Mesodermal cell (in vitro differentiated cells): ENCODE measurements around the gene EGLN3.
"Not testable (repeated sequence)": the region's sequence is repeated elsewhere in the genome, so short reads cannot be mapped to it uniquely, and the experiment has no call there.

Experiments used
- H3K27ac ChIP-seq: 2 replicates; pipeline ENCODE4 v1.7.0; 2013; ENCODE audit warnings: mild to moderate bottlenecking, low read depth, low read length, moderate library complexity; ENCODE audit not compliant: severe bottlenecking
- H3K36me3 ChIP-seq: 2 replicates; pipeline ENCODE4 v1.7.1; 2013; ENCODE audit warnings: mild to moderate bottlenecking, low read length, moderate library complexity; ENCODE audit not compliant: control insufficient read depth, insufficient read depth
- H3K4me1 ChIP-seq: one replicate; pipeline ENCODE4 v1.7.1; 2013; ENCODE audit warnings: mild to moderate bottlenecking, low read length; ENCODE audit not compliant: insufficient read depth, control insufficient read depth, poor library complexity, severe bottlenecking
- H3K4me3 ChIP-seq: 2 replicates; pipeline ENCODE4 v1.7.0; 2013; ENCODE audit warnings: low read length, control low read depth, mild to moderate bottlenecking; ENCODE audit not compliant: insufficient read depth, poor library complexity, severe bottlenecking; ENCODE audit errors: extremely low read depth
- H3K9me3 ChIP-seq: 2 replicates; pipeline ENCODE4 v1.7.1; 2013; ENCODE audit warnings: mild to moderate bottlenecking, low read length, moderate library complexity; ENCODE audit not compliant: control insufficient read depth
- WGBS, 2 experiments: methylation state at CpG; one replicate each; pipeline ENCODE4 v1.1.5; 2013; ENCODE audit warnings: missing lambda C conversion rate in 2 of 2; ENCODE audit not compliant: insufficient coverage in 2 of 2; 5-methylcytosine and 5-hydroxymethylcytosine counted together

EGLN3 gene

DNA sequence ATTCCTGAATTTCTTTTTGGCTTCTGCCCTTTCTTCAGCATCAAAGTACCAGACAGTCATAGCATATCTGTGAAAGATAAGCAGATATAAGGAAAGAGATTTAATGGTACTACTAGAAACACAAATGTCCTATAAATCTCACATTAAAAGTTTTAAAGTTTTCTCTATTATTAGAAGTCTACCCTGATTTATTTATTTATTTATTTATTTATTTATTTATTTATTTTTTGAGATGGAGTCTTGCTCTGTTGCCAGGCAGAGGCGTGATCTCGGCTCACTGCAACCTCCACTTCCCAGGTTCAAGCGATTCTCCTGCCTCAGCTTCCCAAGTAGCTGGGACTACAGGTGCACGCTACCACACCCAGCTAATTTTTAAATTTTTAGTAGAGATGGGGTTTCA is 23.9 kb downstream of the EGLN3 start:
- H3K4me1 ChIP-seq, H3K4me3 ChIP-seq, H3K9me3 ChIP-seq, H3K27ac ChIP-seq: not testable (repeated sequence)
- no CpG with 5 or more reads among the region's 4 CpGs for WGBS, 2 experiments
- H3K36me3 ChIP-seq: peaks cover 28% of the 10 kb centered on the region

DNA sequence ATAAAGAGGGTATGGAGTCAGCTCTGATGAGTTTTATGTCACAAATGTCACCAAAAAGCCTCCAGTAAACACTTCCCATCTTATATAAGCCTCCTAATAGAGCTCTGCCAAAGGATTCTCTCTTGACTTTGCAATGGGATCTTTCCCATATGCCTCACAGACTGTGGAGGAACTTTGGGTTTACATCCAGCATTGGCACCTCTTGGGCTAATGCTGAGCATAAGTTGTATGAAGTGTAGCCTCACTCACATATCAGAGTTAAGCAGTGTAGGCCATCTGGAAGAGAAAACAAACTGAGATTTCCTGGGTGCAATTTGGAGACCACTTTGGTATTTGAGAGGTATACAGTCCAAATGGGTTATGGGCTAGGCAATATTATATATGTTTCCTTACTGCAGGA is 24.9 kb downstream of the EGLN3 start:
- no peak overlapping the region for H3K4me3 ChIP-seq
- no peak overlapping the region for H3K27ac ChIP-seq
- peaks cover 27% of the 10 kb centered on the region for H3K36me3 ChIP-seq
- H3K4me1 ChIP-seq: peaks cover 6% of the 10 kb centered on the region
- no peaks in the 10 kb centered on the region for H3K9me3 ChIP-seq

DNA sequence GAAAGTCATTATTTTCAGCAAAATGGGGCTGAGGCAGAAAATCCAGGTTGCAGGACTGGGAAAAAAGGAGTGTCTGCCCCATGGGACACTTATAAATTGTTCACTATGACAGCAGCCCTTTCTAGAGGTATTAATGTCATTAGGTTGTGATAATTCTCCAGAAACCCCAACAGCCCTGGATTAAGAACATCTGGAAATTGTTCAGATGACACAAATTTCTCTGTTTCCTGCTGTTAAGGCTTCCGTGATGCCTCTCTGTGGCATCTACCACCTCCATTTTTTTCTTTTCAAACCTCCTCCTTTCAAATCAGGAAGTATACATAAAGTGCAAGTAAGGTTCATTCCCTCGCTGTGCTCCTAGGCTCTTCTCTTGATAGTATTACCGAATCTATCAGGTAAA is 25.6 kb downstream of the EGLN3 start:
- peaks cover 25% of the 10 kb centered on the region for H3K36me3 ChIP-seq
- H3K27ac ChIP-seq: no peak overlapping the region
- peaks cover 6% of the 10 kb centered on the region for H3K4me1 ChIP-seq
- no peaks in the 10 kb centered on the region for H3K9me3 ChIP-seq
- 93 to 94% methylated on average over 2 of the region's 3 CpGs for WGBS, 2 experiments
- H3K4me3 ChIP-seq: no peak overlapping the region

DNA sequence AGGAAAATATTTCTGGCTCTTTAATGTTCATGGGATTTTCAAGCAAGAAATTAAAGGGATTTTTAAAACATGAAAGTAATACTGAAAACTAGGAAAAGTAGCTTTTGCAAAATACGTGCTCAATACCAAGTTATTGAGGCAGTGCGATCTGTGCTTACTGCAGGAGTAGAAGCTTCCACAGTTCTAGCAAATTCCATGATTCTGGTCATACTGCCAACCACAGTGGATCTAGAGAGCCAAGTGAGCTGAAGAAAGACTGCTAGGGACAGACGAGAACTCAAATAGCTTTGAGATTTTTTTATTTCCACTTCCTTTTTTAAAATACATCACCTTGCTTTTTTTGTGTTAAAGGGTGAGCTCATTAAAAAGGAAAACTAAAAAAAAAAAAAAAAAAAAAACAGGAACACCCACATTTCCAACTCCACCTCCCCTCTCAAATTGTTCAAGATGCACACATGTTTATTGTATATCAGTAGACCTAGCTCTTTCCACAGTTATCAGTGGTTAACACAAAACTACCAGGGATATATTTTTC is 26.2 kb downstream of the EGLN3 start:
- Histone ChIP-seq H3K4me3 (no peak overlapping the region), H3K9me3 (no peaks in the 10 kb centered on the region), H3K4me1 (peaks cover 6% of the 10 kb centered on the region), H3K27ac (no peak overlapping the region), H3K36me3 (peaks cover 25% of the 10 kb centered on the region)
- 94 to 100% methylated on average over 2 of the region's 3 CpGs for WGBS, 2 experiments

DNA sequence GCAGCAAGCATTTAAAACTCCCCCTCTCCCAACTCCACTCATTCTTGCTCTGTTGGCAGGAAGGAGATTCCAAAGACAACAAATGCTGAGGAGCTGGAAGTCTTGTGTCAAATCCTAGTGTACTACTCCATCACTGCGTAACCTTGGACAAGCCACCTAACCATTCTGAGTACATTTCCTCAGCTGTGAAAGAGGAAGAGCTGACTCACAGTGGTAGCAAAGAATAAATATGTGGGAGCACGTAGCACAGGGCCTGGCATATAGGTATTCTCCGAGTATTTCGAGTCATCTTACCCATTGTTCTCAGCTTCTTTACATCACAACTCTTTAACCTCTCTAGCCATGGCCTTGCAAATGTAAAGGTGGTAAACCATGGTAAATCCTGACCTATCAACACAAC is 28.7 kb downstream of the EGLN3 start:
- Histone ChIP-seq H3K4me3 (no peak overlapping the region), H3K36me3 (peaks cover 15% of the 10 kb centered on the region), H3K9me3 (no peaks in the 10 kb centered on the region), H3K4me1 (peaks cover 8% of the 10 kb centered on the region), H3K27ac (no peak overlapping the region)
- WGBS, 2 experiments: 81 to 100% methylated on average over 1 to 2 of the region's 4 CpGs

DNA sequence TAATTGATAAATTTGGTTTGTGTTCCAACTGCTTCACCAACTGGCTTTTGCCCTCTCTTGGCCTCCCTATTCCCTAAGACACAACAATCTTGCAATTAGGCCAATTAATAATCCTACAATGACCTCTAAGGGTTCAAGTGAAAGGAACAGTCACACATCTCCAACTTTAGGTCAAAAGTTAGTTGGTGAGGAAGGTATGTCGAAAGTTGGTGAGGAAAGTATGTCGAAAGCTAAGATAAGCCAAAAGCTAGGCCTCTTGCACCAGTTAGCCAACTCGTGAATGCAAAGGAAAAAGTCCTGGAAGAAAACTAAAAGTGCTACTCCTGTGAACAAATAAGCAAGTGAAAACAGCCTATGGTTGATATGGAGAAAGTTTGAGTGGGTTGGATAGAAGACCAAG is 32.6 kb downstream of the EGLN3 start:
- Histone ChIP-seq H3K27ac (no peak overlapping the region), H3K4me1 (peaks cover 33% of the 10 kb centered on the region), H3K9me3 (no peaks in the 10 kb centered on the region), H3K4me3 (no peak overlapping the region), H3K36me3 (no peaks in the 10 kb centered on the region)
- WGBS, 2 experiments: 97 to 100% methylated on average over 3 of the region's 3 CpGs

DNA sequence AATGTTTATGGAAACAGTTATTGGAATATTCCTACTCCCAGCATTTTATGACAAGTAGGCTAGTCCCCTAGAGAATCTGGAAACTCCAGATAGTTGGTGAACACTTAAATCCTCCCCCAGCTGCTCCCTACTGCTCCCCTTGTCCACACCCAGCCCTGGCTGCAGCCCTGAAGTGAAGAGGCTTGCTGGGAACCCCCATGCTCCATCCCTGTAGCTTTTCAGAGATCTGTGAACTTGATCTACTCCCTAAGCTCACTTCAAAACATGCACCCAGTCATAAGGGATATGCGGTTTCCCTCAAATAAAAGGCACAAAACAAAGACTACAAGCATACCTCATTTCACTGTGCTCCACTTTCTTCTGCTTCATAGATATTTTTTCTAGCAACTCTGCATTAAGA is 33.2 kb downstream of the EGLN3 start:
- H3K36me3 ChIP-seq: no peaks in the 10 kb centered on the region
- peaks cover 33% of the 10 kb centered on the region for H3K4me1 ChIP-seq
- 89 to 100% methylated on average over 1 of the region's 1 CpG for WGBS, 2 experiments
- no peak overlapping the region for H3K4me3 ChIP-seq
- H3K27ac ChIP-seq: no peak overlapping the region
- no peaks in the 10 kb centered on the region for H3K9me3 ChIP-seq

DNA sequence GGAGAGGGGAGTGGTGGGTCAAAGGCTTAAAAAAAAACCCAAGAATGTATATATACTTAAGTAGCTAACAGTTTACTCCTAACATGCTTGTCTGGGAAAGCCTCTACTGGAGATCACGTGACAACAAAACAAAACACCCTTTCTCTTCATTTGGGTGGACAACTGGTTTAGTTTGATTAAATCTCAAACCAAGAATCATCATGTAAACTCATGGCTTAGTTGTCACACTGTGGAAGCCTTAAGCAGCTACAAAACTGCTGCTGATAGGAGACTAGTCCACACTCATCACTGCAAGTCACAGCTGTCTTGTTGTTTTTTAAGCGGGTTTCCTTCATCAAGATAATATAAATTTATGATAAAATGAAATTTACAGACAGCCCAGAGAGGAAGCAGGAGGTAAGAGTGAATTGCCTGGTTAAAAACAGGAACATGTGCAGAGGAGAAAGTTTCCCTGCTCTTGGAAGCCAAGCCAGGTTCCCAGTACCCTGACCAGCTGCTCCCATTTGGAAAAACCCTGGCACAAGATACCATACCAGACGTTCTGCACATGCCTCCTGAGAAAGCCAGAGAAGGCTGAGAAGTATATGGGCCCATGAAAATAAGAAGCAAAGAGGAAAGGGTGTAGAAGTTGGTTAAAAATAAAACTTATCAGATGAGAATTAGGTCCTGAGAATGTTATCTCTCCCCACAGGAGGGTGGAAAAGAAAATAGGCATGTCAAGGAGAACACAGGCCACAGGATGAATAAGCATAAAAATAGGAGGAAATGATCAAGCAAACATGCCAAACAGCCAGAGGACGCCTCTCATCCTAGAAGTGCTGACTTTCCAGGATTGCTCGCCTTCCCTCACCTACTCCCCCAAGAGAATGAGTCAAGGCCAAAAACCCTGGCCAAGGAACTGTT is 34.0 kb downstream of the EGLN3 start:
- peak overlapping the region; percentile 68 for H3K27ac ChIP-seq
- H3K4me1 ChIP-seq: peaks cover 33% of the 10 kb centered on the region
- H3K36me3 ChIP-seq: no peaks in the 10 kb centered on the region
- 66 to 68% methylated on average over 2 of the region's 5 CpGs for WGBS, 2 experiments
- no peak overlapping the region for H3K4me3 ChIP-seq
- H3K9me3 ChIP-seq: no peaks in the 10 kb centered on the region

DNA sequence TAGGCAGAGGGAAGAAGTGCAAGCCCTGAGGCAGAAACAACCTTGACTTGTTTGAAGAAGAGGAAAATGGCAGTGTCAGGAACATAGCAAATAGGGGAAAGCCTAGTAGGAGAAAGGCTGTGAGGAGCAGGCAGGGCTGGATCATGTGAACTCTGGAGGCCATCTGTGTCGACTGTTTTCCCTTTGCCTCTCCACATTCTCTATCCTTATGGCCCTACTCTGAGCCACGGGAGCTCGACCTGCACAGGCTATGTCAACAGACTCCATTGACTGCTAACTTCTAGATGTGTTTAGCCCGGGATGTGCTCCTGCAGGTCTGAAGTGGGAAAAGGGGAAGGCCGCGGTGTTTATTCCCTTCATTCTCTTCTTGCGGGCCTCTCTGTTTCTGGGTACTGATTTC is 35.2 kb downstream of the EGLN3 start:
- no peak overlapping the region for H3K4me3 ChIP-seq
- H3K36me3 ChIP-seq: no peaks in the 10 kb centered on the region
- H3K27ac ChIP-seq: peak overlapping the region; percentile 46
- peaks cover 33% of the 10 kb centered on the region for H3K4me1 ChIP-seq
- WGBS, 2 experiments: 94 to 100% methylated on average over 4 to 5 of the region's 7 CpGs
- H3K9me3 ChIP-seq: no peaks in the 10 kb centered on the region

DNA sequence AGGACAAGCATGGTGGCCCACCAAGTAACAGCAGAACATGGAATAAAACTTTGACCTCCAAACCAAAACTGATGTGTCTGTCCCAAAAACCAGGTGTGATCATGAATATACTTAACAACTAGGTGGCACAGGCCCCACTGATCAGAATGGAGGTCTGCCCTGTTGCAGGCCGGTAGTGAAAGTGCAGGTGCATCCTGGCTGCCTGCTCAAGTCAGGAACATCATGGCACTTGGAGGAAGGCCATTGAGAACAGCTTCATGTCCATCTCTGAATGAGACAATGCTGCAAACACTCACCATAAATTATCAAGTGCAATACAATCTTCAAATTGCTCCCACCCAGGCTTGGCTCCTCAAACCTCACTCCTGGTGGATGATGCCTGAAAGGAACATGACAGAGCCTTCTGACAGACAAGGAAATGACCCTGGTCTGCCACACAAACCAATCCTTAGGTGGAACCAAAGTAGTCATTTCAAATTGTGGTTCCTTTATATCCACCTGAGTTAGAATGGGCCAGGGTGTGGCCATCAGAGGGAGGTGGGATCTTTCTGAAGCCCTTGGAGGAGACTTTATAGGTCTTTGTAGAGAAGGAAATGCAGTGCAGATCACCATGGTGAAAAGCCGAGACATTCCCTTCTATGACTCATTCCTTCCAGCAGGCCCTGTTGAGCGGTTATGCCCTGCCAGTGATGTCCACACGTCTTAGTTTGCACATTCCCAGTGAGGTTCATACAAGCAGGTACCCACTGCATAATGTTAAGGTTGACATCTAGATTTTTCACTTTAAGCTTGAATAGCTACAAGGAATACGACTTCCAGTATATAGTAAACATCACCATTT is 36.0 kb downstream of the EGLN3 start:
- H3K4me3 ChIP-seq: no peak overlapping the region
- no peaks in the 10 kb centered on the region for H3K36me3 ChIP-seq
- peaks cover 33% of the 10 kb centered on the region for H3K4me1 ChIP-seq
- 74% methylated on average over 4 of the region's 5 CpGs for WGBS, 2 experiments
- no peaks in the 10 kb centered on the region for H3K9me3 ChIP-seq
- peak overlapping the region; percentile 46 for H3K27ac ChIP-seq
